IMR-90 (cell line): Measurements from ENCODE around the gene DPYSL3.

Experiments used
- CEBPB ChIP-seq: IDR thresholded peaks from 2 replicates; pipeline ENCODE4 v1.6.1; 2012; ENCODE audit warnings: low read depth, low read length, improper control_type of control experiment
- CTCF ChIP-seq: conservative IDR thresholded peaks from 2 replicates; pipeline ENCODE4 v1.5.1; 2012; ENCODE audit warnings: mild to moderate bottlenecking, low read depth, low read length, improper control_type of control experiment
- ELK1 ChIP-seq: fragments of 150-350 bp; IDR thresholded peaks from 2 replicates; pipeline ENCODE4 v1.6.1; 2016; ENCODE audit warnings: low read depth, mild to moderate bottlenecking, low read length, moderate library complexity, borderline replicate concordance
- FOS ChIP-seq: fragments of 150-350 bp; IDR thresholded peaks from 2 replicates; pipeline ENCODE4 v1.6.1; 2016; ENCODE audit warnings: low read depth, low read length
- POLR2A ChIP-seq: IDR thresholded peaks from 2 replicates; pipeline ENCODE4 v1.6.1; 2012; ENCODE audit warnings: mild to moderate bottlenecking, low read depth, low read length
- RAD21 ChIP-seq: IDR thresholded peaks from 2 replicates; pipeline ENCODE4 v1.6.1; 2012; ENCODE audit warnings: low read length, improper control_type of control experiment
- RFX5 ChIP-seq: IDR thresholded peaks from 2 replicates; pipeline ENCODE4 v1.8.0; 2012; ENCODE audit warnings: low read depth, mild to moderate bottlenecking, low read length, moderate library complexity
- SMC3 ChIP-seq: fragments of 150-350 bp; IDR thresholded peaks from 2 replicates; pipeline ENCODE4 v1.6.1; 2016; ENCODE audit warnings: low read depth, mild to moderate bottlenecking, antibody characterized with exemption, low read length, moderate library complexity
- USF2 ChIP-seq: fragments of 150-350 bp; IDR thresholded peaks from 2 replicates; pipeline ENCODE4 v1.6.1; 2017; ENCODE audit warnings: mild to moderate bottlenecking, antibody characterized with exemption, low read length, low read depth

- no peak for TF ChIP-seq ELK1
- TF ChIP-seq CTCF: peak; percentile 68
- TF ChIP-seq RFX5: no peak
- TF ChIP-seq USF2: no peak
- TF ChIP-seq SMC3: peak; percentile 70
- no peak for TF ChIP-seq FOS
- peak; percentile 66 for TF ChIP-seq RAD21
- TF ChIP-seq CEBPB: no peak
- no peak for TF ChIP-seq POLR2A
Measured at GRCh38 chr5:147369742-147370374, 140.0 kb downstream of the DPYSL3 start.
